HG03025 (cell line): Measurements from ENCODE around the gene DUSP28.

Experiments
- ATAC-seq: cut with Tn5 transposase; IDR thresholded peaks from one replicate; pipeline ENCODE4 v1.9.1; 2021; ENCODE audit warnings: mild to moderate bottlenecking, moderate library complexity; ENCODE audit not compliant: unreplicated experiment, low FRiP score

DUSP28 gene

DNA sequence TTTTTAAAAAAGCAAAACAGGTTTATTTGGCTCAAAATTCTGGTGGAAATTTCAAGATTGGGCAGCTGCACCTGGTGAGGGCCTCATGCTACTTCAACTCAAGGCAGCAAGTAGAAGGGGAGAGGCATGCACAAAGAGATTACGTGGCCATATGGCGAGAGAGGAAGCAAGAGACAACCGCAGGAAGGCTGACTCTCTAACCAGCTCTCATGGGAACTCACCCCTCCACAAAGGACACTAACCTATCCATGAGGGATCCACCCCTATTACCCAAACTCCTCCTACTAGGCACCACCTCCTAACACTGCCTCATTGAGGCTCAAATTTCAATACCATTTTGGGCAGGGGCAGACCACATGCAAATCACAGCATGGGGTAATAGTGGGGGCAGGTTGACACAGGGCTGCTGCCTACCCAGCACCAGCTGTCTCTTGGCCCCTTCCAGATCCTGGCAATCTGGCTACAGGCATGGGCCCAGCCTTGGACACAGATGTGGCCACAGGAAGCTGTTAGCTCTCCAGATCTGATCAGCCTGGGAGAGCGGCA is 24.4 kb downstream of the DUSP28 start:
- ATAC-seq = peak; percentile 54

DNA sequence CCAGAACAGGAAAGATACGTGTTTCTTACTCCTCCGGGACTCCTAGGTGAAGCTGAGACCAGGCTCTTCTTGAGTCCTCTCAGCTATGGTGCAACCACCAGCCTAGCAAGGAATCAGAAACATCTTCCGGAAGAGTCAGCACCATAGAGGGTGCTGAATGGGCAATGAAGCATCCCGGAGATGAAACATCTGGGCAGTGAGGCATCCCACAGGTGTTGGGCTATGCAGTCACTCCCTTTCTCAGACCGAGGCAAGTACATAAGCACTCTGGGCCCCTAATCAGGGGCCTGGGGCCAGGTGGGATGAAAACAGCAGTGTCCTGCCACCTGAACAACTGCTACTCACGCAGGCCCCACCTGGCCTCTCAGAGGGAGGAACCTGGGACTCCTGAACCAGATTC is 24.9 kb downstream of the DUSP28 start:
- no peak for ATAC-seq

DNA sequence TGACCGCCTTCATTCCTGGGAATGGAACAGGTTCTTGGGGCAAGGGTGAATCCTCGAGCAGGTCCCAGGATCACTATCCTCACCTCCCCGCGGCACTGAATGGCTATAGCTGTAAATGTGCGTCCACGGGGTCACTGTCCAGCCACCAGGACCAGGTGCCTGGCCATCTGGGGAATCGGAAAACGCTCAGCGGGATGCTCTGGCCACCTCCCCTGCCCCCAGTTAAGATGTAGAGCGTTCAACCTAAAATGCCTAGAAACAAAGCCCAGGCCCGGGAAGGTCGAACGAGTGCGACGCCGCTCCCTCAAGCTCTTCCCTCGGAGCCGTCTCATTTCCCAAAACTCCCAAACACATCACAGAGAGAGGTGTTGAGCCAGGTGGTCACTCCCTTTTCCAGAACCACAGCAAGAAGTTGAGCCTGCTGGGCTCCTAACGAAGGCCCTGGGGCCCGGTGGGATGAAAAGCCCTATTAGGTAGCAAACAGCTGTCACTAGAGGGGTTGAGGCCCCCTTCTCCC is 25.6 kb downstream of the DUSP28 start:
- ATAC-seq = no peak

DNA sequence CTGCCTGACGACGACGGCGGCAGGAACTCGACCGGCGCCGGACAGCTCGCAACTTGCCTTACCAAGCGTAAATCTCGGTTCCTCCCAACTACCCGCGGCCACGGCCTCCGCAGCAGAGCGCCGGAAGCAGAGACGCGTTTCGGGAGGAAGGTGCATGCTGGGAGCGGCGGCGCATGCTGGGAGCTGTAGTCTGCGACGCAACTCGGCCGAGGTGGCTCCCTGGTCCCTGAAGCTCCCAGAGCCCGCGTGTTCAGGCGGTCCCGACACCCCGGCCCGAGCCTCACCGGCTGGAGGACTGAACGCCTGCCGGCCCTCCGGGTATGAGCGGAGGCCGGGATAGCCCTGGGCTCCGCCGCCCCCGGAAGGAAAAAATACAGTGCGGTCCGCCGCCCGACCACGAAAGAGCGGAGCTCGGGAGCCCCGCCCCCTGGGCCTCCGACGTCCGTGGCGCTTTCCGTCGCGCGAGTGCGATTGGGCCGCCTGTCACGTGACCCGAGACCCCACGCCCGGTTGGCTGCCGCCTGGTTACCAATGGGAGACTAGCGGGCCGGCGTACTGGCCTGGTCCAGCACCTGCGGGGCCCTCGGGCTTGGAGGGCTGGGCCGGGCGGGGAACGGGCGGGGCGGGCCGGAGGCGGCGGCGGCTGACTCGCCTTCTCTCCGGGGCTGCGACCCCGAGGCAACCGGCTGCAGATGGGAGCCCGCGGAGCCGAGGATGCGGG is 26.2 kb downstream of the DUSP28 start, which contains the start of gene CAPN10:
Gene CAPN10 (plus strand): TSS at position 537 of the 721 bp plus-strand sequence. CDS start 178 bp downstream, at position 715.
- ATAC-seq = peak; percentile 53

DNA sequence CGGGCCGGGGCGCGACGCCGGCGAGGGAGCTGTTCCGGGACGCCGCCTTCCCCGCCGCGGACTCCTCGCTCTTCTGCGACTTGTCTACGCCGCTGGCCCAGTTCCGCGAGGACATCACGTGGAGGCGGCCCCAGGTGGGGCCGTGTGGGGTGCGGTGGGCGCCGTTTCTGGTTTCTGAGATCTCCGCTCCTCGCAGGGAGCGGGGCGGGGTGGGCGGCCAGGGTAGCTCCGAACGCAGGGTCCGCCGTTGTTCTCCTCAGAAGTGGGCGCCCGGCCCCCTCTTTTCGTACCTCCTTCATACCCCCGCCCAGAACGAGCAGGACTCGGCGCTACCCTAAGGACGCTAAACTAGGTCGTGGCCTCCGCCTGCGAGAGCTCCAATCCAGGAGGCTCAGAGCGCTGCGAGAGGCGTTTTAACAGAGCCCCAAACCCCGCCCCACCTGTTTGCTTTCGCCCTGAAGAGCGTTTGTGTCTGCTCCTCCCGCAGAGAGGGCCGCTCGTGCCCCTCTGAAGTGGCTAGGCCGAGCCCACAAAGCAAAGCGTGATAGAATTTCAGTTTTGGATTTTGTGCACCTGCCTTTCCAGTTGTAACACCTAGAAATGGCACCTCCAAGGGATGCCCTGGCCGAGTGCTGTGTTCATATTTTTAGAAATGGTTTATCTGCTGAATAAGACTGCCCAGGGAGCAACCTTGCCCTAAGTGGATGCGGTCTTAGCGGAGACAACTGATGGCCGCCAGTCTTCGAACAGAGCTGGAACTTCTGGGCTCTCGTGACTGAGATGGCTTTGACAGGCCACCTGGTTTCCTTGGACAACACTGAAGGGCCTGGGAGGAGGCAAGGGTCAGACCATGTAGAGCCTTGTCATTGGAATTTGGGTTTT is 27.0 kb downstream of the DUSP28 start:
- ATAC-seq = peak; percentile 4

DNA sequence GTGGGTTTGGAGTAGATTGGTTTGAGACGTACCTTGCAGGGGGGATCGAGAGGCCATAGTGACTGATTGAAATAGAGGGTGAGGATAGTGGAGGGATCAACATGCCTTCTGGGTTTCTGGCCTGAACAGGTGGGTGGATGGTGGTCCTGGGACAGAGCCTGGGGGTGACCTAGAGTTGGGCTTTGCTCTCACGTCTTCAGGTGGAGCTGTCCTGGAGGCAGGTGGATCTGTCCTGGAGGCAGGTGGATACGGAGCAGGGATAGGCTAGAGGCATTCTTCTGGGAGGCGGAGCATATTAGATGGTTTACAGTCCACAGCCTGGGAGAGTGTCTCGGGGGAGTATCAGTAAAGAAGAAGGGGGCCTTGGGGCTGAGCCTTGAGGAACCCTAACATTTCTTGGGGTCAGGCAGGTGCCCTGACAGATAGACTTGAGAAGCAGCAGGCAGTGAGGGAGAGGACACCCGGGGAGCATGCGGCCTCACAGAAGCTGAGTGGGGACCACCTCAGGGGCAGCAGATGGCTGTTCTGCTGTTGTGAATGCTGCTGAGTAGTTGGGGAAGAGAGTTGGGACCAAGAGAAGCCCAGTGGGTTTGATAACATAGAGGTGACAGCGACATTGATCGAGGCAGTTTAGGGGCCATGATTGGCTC is 28.0 kb downstream of the DUSP28 start:
- ATAC-seq = no peak

DNA sequence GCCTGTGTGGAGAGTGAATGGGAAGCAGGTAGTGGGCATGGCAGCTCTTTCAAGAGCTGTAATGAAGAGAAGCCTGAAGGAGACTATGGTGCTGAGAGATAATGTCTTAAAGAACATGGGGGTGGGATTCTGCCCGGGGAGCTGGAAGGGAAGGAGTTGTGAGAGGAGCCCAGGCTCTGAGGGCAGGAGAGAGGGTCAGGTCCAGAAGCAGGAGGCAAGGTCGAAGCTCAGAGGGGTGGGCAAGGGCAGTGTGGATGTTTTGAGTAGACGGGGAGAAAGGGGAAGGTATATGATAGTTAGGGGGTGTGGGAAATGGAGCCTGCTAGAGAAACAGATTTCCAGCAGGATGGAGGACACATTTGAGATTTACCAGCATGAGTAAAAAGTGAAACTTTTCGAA is 28.5 kb downstream of the DUSP28 start:
- no peak for ATAC-seq

DNA sequence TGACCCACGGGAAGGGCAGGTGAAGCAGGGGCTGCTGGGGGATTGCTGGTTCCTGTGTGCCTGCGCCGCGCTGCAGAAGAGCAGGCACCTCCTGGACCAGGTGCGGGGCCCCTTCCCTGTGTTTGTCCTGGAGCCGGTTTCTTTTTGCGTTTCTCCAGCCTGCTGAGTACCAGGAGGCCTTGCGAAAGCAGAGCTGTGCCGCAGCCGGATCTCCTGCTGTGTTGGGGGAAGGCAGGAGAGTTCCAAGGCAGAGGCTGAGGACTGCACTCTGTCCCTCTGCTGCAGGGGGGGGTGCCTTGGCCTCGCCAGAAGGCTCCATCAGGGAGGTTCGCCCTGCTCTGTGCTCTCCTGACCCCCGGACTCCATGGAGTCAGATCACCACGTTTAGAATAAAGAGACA is 29.2 kb downstream of the DUSP28 start:
- no peak for ATAC-seq

DNA sequence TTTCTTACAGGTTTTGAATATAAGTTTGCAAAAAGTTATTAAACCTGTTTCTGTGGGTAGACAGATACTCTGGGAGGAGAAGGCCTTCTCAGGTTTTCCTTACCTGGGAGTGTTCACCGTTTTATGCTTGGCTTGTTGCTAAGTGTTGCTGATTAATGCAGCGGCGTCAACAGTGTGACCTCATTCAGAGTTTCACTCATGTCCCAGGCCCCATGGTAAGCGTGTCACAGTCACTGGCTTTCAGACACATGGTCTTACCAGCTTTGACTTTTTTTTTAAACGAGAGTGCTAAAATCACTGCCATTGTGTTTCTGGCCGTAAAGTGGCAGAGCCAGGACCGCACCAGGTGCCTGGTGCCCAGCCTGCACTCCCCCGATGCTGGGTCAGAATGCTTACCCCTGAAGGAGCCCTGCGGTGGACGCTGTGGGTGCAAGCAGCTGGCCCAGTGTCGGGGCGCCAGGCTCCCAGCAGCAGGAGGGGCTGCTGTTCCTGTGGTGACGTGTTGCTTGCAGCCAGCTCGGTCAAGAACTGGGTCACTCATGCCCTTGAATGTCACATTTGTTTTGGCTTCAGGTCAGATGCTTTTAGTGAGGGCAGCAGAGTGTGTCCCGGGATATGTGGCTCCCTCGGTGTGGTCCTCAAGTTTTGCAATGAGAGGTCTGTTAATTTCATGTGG is 29.8 kb downstream of the DUSP28 start:
- ATAC-seq = no peak

DNA sequence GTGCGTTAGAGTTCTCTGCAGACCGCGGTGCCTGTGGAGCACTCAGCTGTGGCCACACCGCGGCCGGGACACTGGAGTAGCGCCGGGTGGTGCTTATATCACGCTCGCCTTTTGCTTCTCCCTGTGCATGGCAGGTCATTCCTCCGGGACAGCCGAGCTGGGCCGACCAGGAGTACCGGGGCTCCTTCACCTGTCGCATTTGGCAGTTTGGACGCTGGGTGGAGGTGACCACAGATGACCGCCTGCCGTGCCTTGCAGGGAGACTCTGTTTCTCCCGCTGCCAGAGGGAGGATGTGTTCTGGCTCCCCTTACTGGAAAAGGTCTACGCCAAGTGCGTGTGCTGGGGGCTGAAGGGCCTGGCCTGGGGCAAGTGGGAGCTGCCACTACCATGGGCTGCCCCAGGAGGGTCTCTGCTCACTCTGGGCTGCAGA is 30.5 kb downstream of the DUSP28 start:
- no peak for ATAC-seq

DNA sequence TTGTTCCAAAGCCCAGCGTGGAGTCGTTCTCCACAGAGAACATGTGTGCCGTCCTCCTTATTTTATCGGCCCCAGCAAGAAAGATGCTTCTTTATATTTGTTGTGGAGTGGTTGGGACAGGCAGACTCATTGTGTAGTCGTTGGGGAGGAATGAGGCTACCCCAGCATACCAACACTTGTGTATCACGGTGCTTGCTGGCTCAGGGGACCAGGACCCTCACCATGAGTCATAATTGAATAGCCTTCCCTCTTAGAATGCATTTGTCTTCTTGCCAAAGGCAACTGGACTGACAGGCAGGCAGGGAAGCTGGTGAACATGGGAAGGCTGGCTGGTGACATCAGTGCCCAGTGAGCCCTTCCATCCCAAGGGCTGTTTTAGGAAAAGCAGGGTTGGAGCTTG is 31.1 kb downstream of the DUSP28 start:
- no peak for ATAC-seq

DNA sequence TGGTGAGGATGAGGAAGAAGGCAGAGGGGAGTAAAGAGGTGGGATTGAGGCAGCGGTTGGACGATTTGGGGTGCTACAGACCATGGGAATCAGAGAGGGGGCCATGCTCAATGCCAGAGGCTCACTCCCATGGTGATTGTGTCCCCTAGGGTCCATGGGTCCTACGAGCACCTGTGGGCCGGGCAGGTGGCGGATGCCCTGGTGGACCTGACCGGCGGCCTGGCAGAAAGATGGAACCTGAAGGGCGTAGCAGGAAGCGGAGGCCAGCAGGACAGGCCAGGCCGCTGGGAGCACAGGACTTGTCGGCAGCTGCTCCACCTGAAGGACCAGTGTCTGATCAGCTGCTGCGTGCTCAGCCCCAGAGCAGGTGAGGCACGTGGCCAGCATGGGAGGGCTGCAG is 31.6 kb downstream of the DUSP28 start:
- no peak for ATAC-seq

DNA sequence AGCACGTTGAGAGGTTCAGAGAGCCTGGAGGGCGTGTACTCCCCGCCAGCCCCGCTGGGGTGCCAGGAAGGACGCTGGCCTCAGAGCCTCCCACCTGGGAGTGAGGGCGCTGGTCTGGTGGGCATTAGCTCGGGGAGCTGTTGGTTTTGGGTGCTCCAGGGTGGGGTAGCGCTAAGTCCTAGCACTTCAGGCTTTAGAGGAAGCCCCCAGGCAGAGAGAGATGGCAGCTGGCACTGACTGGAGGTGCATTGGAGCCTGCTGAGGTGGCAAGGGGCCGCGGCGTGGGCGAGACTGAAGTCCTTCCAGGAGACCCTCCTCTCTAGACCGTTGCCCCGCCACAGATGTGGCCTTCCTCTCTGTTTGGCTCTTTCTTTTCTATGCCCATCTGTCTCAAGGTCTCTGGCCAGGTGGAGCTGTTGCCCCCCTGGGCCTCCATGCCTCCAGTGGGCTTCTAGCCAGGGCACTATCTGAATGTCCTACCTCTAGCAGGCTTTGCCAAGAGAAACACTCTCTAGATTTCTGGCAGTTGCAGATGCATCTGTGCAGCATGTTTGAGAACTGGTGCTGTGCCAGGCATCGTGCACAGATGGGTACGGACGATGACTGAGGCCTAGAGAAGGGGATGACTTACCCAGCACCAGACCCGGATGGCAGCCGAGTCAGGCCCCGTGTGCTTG is 33.0 kb downstream of the DUSP28 start:
- no peak for ATAC-seq

DNA sequence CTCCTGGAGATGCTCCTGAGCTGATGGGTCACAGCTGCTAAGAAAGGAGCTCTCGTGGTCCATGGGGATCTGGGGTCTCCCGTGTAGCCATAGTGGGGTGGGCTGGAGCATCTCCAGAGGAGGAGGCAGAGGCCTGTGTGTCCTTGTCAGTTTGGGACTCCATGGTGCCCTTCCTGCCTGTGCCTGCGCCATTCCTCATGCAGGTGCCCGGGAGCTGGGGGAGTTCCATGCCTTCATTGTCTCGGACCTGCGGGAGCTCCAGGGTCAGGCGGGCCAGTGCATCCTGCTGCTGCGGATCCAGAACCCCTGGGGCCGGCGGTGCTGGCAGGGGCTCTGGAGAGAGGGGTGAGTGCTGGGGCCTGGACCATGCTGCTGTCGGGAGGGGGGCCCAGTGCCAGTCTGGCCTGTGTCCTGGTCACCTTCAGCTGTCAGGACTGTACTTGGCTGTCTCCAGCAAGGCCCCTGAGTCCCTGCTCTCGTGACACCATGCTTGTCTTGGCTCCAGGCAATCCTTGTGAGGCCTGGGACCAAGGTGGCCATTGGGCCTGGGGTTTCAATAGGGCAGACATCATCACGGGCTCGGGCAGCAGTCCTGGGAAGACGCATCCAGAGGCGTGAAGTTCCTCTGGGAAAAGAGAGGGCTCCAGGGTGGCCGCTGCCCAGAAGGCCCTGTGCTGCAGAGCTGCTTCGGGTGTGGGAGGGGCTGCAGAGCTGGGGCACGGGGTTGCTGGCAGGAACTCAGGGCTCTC is 33.7 kb downstream of the DUSP28 start:
- no peak for ATAC-seq

DNA sequence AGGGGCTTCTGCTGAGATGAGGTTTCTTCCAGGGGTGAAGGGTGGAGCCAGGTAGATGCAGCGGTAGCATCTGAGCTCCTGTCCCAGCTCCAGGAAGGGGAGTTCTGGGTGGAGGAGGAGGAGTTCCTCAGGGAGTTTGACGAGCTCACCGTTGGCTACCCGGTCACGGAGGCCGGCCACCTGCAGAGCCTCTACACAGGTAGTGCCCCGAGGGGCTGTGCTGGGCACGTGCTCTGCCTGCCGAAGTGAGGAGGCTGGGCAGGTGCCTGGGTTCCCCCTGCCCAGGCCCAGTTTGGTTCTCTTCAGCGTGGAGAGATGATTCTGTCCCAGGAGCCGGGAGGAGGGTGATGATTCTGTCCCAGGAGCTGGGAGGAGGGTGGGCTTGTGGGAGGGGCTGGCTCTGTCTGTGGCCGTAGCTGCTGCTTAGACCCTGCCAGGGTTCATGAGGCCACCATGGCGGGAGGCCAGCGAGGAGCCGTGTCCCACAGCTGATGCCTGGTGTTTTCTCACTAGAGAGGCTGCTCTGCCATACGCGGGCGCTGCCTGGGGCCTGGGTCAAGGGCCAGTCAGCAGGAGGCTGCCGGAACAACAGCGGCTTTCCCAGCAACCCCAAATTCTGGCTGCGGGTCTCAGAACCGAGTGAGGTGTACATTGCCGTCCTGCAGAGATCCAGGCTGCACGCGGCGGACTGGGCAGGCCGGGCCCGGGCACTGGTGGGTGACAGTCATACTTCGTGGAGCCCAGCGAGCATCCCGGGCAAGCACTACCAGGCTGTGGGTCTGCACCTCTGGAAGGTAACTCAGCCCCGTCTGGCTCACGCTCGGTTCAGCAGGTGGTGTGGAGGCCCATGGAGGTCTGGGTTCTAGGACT is 34.6 kb downstream of the DUSP28 start:
- no peak for ATAC-seq

DNA sequence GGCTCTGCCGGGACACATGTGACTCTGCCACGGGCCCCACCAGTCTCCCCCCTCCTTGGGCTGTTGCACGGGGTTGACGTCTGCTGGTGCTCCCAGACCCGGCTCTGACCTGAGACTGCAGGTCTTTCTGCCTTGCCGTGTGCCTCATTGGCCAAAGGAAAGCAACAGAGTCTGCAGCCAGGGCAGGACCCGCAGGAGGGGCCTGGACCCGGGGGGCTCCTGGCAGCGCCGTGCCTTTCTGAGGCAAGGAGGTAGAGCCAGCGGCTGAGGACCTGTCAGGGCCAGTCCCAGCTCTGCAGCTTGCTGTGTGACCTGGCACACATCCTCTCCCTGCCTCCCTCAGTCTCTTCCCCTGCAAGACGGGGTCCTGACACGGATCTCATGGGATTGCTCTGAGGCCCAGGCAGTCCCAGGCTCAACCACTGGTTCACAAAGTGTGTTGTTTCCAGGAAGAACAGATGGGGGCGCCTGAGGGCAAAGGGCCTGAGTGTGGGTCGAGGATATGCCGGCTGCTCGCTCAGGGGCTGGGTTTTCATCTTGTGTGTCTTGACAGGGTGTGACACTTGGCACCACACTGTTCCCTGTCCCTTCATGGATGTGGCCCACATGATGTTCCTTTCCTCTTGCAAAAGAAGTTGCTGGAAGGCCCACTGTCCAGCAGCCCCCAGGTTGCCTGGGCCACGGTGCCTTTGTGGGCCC is 35.4 kb downstream of the DUSP28 start:
- ATAC-seq = no peak

DNA sequence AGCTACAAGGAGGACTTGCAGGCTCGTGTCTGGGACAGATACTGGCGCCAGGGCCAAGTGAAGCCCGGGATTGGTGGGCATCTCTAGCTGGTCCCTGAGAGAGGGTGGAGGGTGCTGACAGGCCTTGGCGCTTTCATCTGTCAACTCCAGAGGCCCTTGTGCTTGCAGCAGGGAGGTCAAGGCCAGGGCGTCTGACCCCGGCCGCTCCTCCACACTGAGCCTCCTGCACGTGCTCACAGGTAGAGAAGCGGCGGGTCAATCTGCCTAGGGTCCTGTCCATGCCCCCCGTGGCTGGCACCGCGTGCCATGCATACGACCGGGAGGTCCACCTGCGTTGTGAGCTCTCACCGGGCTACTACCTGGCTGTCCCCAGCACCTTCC is 35.9 kb downstream of the DUSP28 start:
- ATAC-seq = no peak
